ENCODE results near the gene SIRT2. TPM values are rescaled to one million over a fixed set of nuclear protein-coding genes. Genes with fewer than 3 reads are reported as not detected.

The SIRT2 gene
- total RNA-seq, 1 donor from 2014 or later, result 40.3 TPM

- ATAC-seq, result no peak
These were observed 21.4 kb upstream of the SIRT2 start for GRCh38 chr19:38920602-38921419.

- ATAC-seq, result no peak
These were observed 20.6 kb upstream of the SIRT2 start for GRCh38 chr19:38919837-38920601.

- ATAC-seq, result no peak
These were observed 19.1 kb upstream of the SIRT2 start for GRCh38 chr19:38918526-38918925.

- ATAC-seq, result peak; percentile 53
These were observed 18.6 kb upstream of the SIRT2 start for GRCh38 chr19:38917921-38918491.

- ATAC-seq, result no peak
These were observed 18.1 kb upstream of the SIRT2 start for GRCh38 chr19:38917516-38917915.

- no peak for ATAC-seq
These were observed 16.2 kb upstream of the SIRT2 start for GRCh38 chr19:38915329-38916321.

GRCh38 chr19:38913958-38914357 is 14.5 kb upstream of the SIRT2 start:
- ATAC-seq, result no peak

GRCh38 chr19:38912600-38913514 is 13.4 kb upstream of the SIRT2 start:
- no peak for ATAC-seq

GRCh38 chr19:38911388-38912001 is 12.1 kb upstream of the SIRT2 start:
- ATAC-seq, result no peak

- no peak for ATAC-seq
These were observed 11.1 kb upstream of the SIRT2 start for GRCh38 chr19:38910488-38910887.

GRCh38 chr19:38908911-38909310 is 9.5 kb upstream of the SIRT2 start:
- no peak for ATAC-seq

- ATAC-seq, result no peak
These were observed 8.3 kb upstream of the SIRT2 start for GRCh38 chr19:38907670-38908069.

GRCh38 chr19:38907227-38907626 is 7.8 kb upstream of the SIRT2 start:
- no peak for ATAC-seq

GRCh38 chr19:38905620-38906019 is 6.2 kb upstream of the SIRT2 start:
- no peak for ATAC-seq

- peak; percentile 9 for ATAC-seq
These were observed 5.4 kb upstream of the SIRT2 start for GRCh38 chr19:38904581-38905539.

GRCh38 chr19:38901683-38902082 is 2.3 kb upstream of the SIRT2 start:
- ATAC-seq, result no peak

- ATAC-seq, result no peak
These were observed 1.3 kb upstream of the SIRT2 start for GRCh38 chr19:38900743-38901190.

GRCh38 chr19:38900202-38900629 is 798 bp upstream of the SIRT2 start:
- no peak for ATAC-seq

- ATAC-seq, result peak; percentile 10
These were observed 501 bp downstream of the SIRT2 start for GRCh38 chr19:38898788-38899446.
